Activated CD4-positive, alpha-beta T cell treated with anti-CD3 and anti-CD28 coated beads, Interleukin-2, Interleukin-6, amounts not matched to agents 100 ng/mL and 50 ng/mL, durations not matched to agents 16 hours and 8 hours (primary cell): ENCODE measurements around the gene ARHGAP33.
"Not testable (repeated sequence)": the region's sequence is repeated elsewhere in the genome, so short reads cannot be mapped to it uniquely, and the experiment has no call there.

Experiments used
- DNase-seq: peaks from one replicate; pipeline ENCODE4 v3.0.0-alpha.2; 2020

Gene ARHGAP33

DNA sequence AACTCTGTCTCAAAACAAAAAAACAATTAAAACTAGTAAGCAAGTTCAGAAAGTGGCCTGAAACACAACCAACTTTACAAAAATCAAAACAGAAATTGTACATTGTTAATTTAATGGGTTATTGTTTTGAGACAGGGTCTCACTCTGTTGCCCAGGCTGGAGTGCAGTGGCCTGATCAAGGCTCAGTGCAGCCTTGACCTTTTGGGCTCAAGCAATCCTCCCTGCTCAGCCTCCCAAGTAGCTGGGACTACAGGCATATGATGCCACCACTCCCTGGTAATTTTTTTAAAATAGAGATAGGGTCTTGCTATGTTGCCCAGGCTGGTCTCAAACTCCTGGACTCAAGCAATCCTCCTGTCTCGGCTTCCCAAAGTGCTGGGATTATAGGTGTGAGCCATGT is 20.2 kb downstream of the ARHGAP33 start:
- not testable (repeated sequence) for DNase-seq

DNA sequence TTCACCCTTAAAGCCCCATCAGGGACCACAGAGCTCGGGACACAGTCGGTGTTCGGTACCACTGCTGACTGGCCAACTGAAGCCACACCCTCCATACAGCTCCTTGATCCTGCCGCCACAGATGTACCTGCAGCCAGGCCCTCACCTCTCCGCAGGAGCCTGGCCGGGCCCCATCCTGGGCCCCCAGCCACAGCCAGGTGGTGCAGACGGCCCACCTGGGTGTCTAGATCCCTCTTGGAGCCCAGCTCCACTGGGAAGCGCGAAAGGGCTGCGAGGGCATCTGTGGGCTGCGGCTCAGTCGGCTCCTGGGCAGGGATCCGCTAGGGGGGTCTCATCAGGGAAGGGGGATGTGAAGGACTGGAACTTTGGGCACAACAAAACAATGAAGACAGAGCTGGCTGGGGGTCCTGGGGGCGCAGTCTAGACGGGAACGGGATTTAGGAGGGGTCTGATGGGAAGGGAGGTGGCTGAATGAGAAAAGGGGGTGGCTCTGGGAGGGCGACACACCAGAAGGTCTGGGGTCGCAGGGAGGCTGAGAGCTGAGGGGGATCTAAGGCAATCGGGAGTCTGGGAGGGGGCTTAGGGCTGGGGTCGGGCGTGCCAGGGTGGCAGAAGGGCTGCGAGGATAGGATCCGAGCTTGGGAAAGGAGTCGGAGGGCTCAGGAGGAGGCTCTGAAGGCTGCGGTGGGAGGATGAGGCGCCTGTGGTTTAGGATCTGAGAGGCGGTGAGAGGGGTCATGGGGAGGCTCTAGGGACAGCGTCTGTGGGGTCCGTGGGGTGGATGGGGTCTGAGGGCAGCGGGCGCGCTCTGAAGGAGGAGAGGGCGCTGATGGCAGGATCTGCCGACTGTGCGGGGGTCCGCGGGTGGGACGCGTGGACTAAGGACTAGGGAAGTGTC is 21.5 kb downstream of the ARHGAP33 start:
- no peak for DNase-seq

DNA sequence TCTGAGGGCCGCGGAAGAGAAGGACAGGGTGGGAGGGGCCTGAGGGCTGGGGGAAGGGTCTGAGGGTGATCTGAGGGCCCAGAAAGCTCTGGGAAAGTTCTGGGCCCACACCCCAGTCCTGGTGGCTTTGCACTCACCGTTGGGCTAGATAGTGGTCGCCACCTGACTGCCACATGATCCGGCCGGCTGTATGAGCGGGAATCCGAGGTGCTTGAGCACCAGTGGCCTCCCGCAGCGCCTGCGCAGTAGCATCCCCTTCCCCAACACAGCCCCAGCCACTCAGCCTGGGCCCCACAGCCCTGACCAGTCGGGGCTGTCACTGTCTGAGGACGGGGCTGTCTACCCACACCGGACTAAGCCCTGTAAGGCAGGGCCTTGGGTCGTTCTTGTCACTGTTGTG is 22.3 kb downstream of the ARHGAP33 start:
- peak; percentile 16 for DNase-seq

DNA sequence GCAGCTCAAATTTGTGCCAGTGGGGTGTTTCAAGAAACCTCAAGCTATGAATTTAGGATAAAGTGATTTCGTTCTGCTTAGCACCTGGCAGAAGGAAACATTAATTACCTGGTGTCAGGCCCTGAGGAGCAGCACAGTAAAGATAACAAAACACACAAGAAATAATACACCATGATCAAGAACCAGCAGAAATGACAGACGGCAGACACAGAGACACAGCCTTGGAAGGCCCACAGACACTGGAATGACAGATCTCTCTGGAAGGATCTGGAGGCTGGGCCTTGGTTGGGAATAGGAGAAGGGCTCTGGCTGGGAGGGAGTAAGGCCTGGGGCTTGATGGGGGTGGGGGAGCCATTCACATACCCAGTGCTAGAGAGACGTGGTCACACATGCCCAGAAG is 26.5 kb downstream of the ARHGAP33 start:
- DNase-seq, result no peak

DNA sequence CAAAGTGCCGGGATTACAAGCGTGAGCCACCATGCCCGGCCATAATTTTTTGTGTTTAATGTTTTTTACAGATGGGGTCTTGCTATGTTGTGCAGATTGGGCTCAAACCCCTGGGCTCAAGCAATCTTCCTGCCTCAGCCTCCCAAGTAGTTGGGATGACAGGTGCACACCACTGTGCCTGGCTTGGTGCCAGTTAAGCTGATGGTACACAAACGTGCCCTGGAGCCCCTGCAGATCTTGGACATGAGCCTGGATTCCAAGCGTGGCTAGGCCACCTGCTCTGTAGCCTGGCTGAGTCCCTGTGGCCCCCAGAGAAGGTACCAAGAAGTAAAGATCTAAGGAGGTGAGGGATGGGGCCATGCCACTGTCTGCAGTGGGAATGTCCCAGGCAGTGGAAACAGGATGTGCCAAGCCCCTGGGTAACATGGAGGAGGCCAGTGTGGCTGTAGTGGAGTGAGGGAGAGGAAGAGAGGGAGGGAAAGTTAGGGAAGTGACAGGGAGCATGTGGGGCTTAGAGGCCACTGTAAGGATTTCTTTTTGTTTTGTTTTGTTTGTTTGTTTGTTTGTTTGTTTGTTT is 30.2 kb downstream of the ARHGAP33 start:
- DNase-seq, result no peak

DNA sequence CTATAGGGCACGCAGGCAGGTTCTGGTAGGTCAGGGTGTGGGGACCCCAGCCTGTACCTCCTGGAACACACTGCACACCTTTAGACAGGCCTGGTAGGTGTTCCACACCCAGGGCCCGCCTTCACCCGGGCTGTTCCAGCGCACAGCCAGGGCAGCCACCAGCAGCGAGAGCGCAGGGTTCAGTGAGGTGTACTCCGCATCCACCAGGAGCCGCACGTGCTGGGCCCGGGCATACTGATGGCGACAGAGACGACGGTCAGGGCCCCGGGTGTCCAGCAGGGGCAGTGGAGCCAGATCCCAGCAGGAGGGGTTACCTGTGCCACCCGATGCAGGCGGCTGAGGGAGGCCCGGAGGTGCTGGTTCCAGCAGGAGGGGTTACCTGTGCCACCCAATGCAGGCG is 31.2 kb downstream of the ARHGAP33 start:
- DNase-seq, result no peak

DNA sequence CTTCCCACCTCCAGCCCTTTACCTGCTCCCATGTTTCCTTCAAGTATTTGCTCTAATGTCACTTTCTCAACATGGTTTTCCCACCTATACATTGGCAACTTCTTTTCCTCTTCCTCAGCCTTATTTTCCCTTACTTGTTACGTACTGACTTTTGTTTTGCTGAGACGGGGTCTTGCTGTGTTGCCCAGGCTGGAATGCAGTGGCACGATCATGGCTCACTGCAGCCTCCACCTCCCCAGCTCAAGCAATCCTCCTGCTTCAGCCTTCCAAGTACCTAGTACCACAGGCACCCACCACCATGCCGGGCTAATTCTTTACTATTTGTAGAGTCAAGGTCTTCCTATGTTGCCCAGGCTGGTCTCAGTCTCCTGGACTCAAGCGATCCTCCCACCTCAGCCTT is 32.3 kb downstream of the ARHGAP33 start:
- no peak for DNase-seq

DNA sequence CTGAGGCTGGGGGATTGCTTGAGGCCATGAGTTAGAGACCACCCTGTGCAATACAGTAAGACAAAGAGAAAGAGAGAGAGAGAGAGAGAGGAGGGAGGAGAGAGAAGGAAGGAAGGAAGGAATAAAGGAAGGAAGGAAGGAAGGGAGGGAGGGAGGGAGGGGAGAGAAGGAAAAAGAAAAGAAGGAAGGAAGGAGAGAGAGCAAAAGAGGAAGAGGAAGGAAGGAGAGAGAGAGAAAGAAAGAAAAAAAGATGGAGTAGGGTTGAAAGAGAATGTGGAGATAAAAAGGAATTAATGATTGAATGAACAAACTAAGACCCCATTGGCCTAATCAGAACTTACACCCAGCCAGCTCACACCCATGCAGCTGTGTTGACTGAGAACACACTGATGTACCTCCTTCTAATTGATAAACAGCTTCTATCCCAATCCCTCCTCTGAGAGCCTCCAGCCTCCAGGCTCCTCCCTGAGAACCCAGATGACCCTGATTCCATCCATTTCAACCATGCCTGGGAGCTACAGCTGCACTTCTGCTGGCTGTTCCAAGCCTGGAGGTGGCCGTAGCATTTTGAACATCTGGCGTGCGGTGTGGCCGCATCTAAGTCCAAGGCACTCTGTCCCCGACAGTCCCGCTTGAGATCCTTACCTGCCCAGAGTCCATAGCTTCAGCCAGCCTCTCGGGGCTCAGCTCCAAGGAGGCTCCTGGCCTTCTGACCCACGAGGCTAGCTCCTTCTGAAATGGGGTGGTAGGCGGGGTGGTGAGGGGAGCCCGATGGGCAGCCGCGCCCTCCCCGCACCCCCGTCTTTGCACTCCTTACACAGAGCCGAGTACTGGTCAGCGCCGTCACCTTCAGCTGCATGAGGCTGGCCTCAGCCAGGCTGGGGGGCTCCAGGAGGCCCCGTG is 36.2 kb downstream of the ARHGAP33 start:
- no peak for DNase-seq

DNA sequence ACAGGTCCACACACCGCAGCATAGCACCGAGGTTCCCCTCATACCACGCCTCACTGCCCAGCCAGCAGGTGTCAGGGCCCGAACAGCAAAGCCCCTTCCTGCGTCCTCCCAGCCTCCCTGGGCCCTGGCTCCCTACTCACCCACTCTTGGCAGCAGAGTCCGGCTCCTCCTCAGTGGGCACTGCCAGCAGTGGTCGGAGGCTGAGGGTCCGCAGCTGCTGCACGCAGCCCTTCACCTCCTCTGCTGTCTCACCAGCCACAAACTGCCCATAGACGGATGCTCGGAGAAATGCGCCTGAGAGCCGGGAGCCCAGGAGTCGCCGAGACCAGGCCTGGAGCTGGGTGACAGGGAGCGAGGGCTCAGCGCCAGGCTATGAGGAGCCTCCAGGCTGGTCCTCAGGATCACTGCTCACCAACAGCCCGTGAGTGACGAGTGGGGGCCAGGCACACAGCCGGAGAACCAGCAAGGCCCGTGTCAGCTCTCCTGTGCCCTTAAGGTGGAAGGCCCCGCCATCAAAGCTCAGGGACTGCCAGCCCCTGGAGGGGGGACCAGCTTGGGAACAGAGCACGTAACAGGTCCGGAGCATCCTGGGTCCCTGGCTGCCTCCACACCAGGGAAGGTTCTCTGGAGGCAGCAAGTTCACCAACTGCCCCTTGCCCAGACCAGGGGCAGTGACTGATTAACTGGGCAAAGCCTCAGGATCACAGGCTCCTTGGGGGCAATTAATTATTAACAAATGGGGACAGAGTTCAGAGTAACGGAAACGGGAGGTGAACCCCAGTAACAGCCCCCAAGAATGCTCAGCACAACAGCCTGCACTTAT is 37.1 kb downstream of the ARHGAP33 start, which contains the start of gene PRODH2:
Gene PRODH2 (minus strand): TSS at position 626 of the 823 bp plus-strand sequence. CDS start 40 bp downstream, at position 586.
- DNase-seq, result no peak

DNA sequence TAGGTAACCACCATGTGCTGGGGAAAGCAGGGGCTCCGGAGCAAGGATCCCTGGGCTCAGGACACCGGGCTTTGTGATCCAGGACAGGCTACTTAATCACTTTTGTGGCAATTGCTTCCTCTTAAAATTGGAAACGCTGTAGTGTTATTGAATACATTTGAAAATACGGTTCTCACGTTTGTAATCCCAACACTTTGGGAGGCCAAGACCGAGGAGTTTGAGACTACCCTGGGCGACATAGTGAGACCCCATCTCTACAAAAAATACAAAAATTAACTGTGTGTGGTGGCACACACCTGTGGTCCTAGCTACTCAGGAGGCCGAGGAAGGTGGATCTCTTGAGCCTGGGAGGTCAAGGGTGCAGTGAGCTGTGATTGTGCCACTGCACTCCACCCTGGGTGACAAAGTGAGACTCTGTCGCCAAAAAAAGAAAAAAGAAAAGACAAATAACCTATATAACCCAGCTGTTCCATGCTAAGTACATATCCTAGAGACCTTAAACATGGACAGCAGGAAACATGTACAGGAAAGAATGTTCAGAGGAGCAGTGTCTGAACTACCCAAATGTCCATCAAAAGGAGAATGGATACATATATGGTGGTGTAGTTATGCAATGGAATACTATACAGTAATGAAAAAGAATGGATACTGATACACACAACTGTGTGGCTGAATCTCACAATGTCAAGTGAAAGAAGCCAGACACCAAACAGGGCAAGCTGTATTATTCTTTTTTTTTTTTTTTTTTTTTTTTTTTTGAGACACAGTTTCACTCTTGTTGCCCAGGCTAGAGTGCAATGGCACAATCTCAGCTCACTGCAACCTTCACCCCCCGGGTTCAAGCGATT is 37.9 kb downstream of the ARHGAP33 start:
- DNase-seq, result no peak

DNA sequence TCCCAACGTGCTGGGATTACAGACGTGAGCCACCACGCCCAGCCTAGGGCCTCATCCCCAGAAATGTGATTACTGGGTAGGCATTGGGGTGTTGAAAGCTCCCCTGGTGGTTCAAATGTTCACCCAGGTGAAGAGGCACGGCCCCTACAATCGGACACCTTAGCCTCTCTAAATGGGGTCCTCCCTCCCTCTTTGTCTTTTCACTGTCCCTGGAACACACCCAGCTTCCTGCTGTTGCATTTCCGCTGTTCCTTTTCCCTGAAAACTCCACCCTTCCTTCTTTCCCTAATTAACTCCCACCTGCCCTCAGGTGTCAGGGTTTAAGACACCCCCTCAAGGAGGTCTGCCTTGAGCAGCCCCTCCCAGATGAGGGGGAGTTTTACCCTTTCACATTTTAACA is 40.9 kb downstream of the ARHGAP33 start:
- no peak for DNase-seq

DNA sequence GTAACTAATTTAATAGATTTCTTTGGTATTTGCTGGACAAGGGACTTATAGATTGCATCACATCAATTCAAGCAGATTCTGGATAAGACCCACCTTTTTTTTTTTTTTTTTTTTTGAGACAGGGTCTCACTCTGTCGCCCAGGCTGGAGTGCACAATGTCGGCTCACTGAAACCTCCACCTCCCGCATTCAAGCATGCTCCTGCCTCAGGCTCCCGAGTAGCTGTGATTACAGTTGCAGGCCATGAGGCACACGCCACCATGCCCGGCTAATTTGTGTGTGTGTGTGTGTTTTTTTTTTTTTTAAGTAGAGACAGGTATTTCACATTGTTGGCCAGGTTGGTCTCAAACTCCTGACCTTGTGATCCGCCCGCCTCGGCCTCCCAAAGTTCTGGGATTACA is 41.5 kb downstream of the ARHGAP33 start:
- DNase-seq, result no peak

DNA sequence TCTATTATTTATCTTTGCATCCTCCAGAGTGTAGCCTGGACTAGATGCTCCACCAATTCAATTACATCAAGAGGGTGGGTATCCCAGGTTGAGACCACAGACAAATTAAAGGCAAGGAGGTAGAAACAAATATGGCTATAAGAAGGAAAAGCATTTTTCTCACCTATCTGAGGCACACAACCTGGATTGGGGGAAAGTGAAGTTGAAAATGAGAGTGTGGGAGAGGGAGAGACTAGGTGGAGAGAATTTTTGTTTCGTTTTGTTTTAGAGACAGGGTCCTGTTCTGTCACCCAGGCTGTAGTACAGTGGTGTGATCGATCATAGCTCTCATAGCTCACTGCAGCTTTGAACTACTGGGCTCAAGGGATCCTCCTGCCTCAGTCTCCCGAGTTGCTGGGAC is 43.1 kb downstream of the ARHGAP33 start:
- DNase-seq, result no peak

DNA sequence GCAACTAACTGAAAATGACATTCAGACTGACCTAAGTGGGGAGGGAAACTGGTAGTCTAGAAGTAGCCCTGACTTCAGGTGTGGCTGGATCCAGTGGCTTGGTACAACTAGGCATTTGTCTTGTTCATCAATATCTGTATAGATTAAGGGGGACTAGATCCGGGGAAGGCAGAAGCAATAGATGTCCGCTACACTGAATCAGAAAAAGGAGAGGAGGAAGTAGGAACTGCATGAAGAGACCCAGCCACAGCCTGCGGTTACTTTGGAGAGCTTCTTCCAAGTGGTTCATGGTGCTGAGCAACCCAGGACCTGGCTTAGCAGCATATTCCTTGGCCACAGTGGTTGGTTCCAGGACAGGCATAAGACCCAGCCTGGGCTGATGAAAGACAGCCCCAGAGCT is 47.2 kb downstream of the ARHGAP33 start:
- DNase-seq, result no peak

DNA sequence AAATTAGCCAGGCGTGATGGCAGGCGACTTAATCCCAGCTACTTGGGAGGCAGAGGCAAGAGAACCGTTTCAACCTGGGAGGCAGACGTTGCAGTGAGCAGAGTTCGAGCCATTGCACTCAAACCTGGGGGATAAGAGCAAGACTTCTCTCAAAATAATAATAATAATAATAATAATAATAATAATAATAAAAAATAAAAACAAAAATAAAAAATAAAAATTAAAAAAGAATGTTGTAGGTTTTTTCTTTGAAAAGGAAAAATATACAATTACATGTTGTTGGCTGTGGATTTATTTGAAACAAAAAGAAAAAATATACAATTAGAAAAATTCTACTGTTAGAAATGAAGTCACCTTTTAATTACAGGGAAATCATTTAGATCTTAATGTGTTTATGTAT is 48.8 kb downstream of the ARHGAP33 start:
- DNase-seq, result no peak

DNA sequence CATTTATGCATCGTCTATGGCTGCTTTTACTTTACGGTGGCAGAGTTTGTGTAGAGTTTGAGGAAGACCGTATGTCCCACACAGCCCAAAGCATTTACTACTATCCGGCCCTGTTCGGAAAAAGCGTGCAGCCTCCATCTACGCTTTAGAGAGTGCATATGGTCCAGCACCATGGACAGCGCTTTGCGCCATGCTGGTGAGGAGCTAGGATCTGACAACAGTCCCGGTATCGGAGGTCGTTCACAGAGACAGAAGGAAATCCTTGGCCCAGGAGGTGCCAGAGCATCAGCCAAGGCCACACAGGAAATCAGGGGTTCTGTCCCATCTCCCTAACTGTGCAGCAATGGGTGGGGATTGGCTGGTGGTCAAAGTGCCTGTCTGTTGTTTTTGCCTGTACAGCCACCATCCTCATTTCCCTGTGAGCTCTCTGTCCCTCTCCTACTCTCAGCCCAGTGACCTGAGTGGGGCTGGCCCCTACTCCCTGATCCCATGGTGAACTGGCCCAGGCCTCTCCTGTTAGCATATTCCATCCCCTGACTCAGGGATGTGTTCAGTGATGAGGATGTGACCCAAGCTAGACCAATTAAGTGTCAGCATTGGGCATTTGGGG is 53.4 kb downstream of the ARHGAP33 start:
- peak; percentile 56 for DNase-seq

DNA sequence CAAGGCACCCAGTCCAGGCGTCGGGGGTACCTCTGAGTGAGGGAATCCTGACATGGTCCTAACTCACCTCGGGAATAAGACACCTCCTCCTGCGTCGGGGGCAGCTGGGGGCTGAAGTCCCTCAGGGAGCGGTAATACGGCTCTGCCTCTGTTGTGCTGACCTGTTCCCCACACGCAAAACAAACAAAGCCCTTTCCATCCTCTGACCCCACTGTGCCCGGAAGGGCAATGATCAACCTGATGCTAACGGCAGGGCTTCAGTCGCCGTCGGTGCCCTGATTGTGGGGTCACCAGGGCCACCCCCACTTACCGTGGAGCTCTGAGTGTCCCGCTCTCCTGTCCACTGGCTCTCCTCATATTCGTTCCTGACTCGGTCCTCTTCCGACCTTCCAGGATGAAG is 55.6 kb downstream of the ARHGAP33 start:
- no peak for DNase-seq

DNA sequence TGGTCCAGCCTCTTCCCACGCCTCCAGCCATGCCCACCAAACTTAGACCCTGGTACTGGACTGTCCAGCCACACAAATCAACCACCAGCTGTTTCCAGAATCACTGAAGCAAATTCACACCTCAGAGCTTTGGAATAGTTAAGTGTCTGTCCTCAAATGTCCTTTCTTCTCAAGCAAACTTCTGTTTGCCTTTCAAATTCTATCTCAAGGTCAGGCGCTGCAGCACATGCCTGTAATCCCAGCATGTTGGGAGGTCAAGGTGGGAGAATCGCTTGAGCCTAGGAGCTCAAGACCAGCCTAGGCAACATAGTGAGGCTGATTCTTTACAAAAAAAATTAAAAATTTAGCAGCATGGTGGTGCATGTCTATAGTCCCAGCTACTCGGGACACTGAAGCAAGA is 56.7 kb downstream of the ARHGAP33 start:
- no peak for DNase-seq

DNA sequence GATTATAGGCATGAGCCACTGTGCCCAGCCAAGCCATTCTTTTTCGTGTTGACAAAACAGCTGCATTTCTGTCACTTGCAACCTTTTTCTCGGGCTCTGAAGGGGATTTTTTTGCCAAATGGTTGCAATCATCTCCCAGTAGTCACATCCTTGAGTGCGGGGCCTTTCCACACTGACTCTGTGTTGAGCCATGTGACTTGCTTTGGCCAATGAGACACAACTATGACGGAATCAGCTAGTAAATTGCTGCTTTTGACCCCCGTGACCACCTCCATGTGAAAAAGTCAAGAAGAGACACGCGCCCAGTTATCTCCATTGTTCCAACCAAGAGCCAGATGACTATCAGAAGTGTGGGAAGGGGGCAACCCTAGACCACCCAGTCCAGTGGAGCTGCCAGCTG is 58.6 kb downstream of the ARHGAP33 start:
- no peak for DNase-seq

DNA sequence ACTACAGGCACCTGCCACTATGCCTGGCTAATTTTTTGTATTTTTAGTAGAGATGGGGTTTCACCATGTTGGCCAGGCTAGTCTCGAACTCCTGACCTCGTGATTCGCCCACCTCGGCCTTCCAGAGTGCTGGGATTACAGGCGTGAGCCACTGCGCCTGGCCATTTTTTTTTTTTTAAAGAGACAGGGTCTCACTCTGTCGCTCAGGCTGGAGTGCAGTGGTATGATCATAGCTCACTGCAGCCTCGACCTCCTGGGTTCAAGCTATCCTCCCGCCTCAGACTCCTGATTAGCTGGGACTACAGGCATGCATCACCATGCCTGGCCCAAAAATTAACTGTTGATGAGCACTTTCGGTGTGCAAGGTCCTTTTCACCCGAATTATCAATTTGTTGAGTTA is 60.7 kb downstream of the ARHGAP33 start:
- DNase-seq, result not testable (repeated sequence)
